ENCODE data around the gene LRRC9. TPM values are rescaled to one million over a fixed set of nuclear protein-coding genes. Genes with fewer than 3 reads are reported as not detected.

LRRC9 gene
- total and polyA plus RNA-seq, 3 donors from 2014 or later: 4.3 to 11.0 (median 10.1) TPM

Other genes starting within 250 kb of the LRRC9 start
- gene RTN1, start 49.4 kb upstream of the LRRC9 start, total RNA-seq: 10 to 100 TPM in 1 of 2 donors, 1 to 10 TPM in 1; 8.2 to 11.1 TPM
- gene RTN1, start 49.4 kb upstream of the LRRC9 start, polyA plus RNA-seq (ENCODE audit: insufficient read depth, low read depth, low replicate concordance): 10.9 TPM
- 100 to 1,000 TPM; 118 to 133 TPM for gene PCNX4, start 171.8 kb downstream of the LRRC9 start, total RNA-seq
- gene PCNX4, start 171.8 kb downstream of the LRRC9 start, polyA plus RNA-seq (ENCODE audit: insufficient read depth, low read depth, low replicate concordance): 42.3 TPM
- 10 to 100 TPM; 14.6 to 20.9 TPM for gene DHRS7, start 245.3 kb downstream of the LRRC9 start, total RNA-seq
- gene DHRS7, start 245.3 kb downstream of the LRRC9 start, polyA plus RNA-seq (ENCODE audit: insufficient read depth, low read depth, low replicate concordance): 22.9 TPM